Measurements from ENCODE around the gene AFG1L. TPM values are rescaled to one million over a fixed set of nuclear protein-coding genes. Genes with fewer than 3 reads are reported as not detected.
"Not testable (repeated sequence)": the region's sequence is repeated elsewhere in the genome, so short reads cannot be mapped to it uniquely, and the experiment has no call there.

The AFG1L gene
- total RNA-seq, 1 donor = 4.0 TPM

GRCh38 chr6:108295676-108296075, 822 bp downstream of the AFG1L start:
- Histone ChIP-seq H2AFZ (ENCODE audit: low read length) (peak overlapping the region; percentile 99), H3K27ac (ENCODE audit: low read depth, low read length) (peak overlapping the region; percentile 84), H3K4me3 (ENCODE audit: insufficient read depth, low read length) (peak overlapping the region; percentile 88), H3K9me3 (ENCODE audit: low read depth, low read length) (no peaks in the 10 kb centered on the region), H3K4me1 (ENCODE audit: insufficient read depth, low read length) (peaks cover 6% of the 10 kb centered on the region), H3K79me2 (ENCODE audit: insufficient read depth, low read length) (peaks cover 7% of the 10 kb centered on the region), H3K36me3 (ENCODE audit: insufficient read depth, low read length) (no peaks in the 10 kb centered on the region), H4K20me1 (ENCODE audit: insufficient read depth, low read length) (no peaks in the 10 kb centered on the region), H3K4me2 (ENCODE audit: insufficient read depth, low read length) (peak overlapping the region; percentile 89), H3K27me3 (ENCODE audit: insufficient read depth, low read length) (no peaks in the 10 kb centered on the region)
- TF ChIP-seq, protein P1, sequence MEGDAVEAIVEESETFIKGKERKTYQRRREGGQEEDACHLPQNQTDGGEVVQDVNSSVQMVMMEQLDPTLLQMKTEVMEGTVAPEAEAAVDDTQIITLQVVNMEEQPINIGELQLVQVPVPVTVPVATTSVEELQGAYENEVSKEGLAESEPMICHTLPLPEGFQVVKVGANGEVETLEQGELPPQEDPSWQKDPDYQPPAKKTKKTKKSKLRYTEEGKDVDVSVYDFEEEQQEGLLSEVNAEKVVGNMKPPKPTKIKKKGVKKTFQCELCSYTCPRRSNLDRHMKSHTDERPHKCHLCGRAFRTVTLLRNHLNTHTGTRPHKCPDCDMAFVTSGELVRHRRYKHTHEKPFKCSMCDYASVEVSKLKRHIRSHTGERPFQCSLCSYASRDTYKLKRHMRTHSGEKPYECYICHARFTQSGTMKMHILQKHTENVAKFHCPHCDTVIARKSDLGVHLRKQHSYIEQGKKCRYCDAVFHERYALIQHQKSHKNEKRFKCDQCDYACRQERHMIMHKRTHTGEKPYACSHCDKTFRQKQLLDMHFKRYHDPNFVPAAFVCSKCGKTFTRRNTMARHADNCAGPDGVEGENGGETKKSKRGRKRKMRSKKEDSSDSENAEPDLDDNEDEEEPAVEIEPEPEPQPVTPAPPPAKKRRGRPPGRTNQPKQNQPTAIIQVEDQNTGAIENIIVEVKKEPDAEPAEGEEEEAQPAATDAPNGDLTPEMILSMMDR (IDR thresholded peaks at IDR 0.05; ENCODE audit: extremely low read depth, low read depth, low read length) = no peak
- DNase-seq (ENCODE audit: insufficient read length, low spot score, missing footprints) = no peak

DNA sequence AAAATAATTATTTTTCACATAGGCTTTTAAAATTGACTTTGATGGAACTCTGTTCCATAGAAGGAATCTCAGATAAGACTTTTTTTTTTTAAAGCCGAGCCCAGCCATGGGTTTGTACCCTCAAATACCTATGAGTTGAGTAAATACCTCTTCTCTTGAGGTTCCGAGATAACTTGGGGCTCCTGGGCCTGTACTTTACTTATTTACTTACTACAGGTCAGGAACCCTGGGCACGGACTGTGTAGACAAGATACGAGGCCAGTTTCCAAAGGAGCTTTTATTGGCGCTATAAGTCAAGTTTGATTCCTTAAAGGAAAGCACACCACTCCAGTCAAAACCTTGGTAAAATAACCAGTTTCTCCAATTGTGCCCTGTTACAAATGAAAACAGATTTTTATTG, 7.5 kb downstream of the AFG1L start:
- H3K27me3 ChIP-seq (ENCODE audit: insufficient read depth, low read length) = no peaks in the 10 kb centered on the region
- no peaks in the 10 kb centered on the region for H3K9me3 ChIP-seq (ENCODE audit: low read depth, low read length)
- H3K4me1 ChIP-seq (ENCODE audit: insufficient read depth, low read length) = no peaks in the 10 kb centered on the region
- no peak for DNase-seq (ENCODE audit: insufficient read length, low spot score, missing footprints)
- no peaks in the 10 kb centered on the region for H4K20me1 ChIP-seq (ENCODE audit: insufficient read depth, low read length)
- H2AFZ ChIP-seq (ENCODE audit: low read length) = no peak overlapping the region
- TF ChIP-seq, protein P1 (IDR thresholded peaks at IDR 0.05; ENCODE audit: extremely low read depth, low read depth, low read length) = no peak
- H3K4me2 ChIP-seq (ENCODE audit: insufficient read depth, low read length) = no peak overlapping the region
- no peaks in the 10 kb centered on the region for H3K36me3 ChIP-seq (ENCODE audit: insufficient read depth, low read length)
- no peak overlapping the region for H3K4me3 ChIP-seq (ENCODE audit: insufficient read depth, low read length)
- no peaks in the 10 kb centered on the region for H3K79me2 ChIP-seq (ENCODE audit: insufficient read depth, low read length)
- H3K27ac ChIP-seq (ENCODE audit: low read depth, low read length) = no peak overlapping the region

DNA sequence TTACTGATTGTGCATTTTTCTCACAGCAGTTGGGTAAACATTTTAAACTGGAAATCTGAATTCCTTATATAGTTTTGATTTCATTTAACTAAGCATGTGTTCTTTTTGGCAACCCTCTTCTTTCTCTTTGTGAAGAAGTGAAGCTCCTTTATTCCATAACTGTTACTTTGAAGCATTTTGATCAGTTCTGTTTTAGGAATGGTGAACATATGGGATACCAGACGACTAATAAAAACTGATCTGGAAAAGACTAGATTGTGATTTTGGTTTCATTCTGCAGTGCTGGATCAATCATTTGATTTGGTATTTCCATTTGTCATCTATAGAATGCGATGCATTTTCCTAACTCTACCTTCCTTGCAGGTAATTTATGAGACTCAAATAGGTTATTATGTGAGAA, 9.8 kb downstream of the AFG1L start:
- Histone ChIP-seq H3K9me3 (ENCODE audit: low read depth, low read length) (no peaks in the 10 kb centered on the region), H3K36me3 (ENCODE audit: insufficient read depth, low read length) (no peaks in the 10 kb centered on the region), H3K27ac (ENCODE audit: low read depth, low read length) (no peak overlapping the region), H3K4me3 (ENCODE audit: insufficient read depth, low read length) (no peak overlapping the region), H3K79me2 (ENCODE audit: insufficient read depth, low read length) (no peaks in the 10 kb centered on the region), H3K27me3 (ENCODE audit: insufficient read depth, low read length) (no peaks in the 10 kb centered on the region), H2AFZ (ENCODE audit: low read length) (no peak overlapping the region), H3K4me1 (ENCODE audit: insufficient read depth, low read length) (no peaks in the 10 kb centered on the region), H3K4me2 (ENCODE audit: insufficient read depth, low read length) (no peak overlapping the region), H4K20me1 (ENCODE audit: insufficient read depth, low read length) (no peaks in the 10 kb centered on the region)
- TF ChIP-seq, protein P1 (IDR thresholded peaks at IDR 0.05; ENCODE audit: extremely low read depth, low read depth, low read length) = no peak
- DNase-seq (ENCODE audit: insufficient read length, low spot score, missing footprints) = no peak

GRCh38 chr6:108308641-108309040, 13.8 kb downstream of the AFG1L start:
- not testable (repeated sequence) for H3K4me2 ChIP-seq (ENCODE audit: insufficient read depth, low read length); H3K27me3 ChIP-seq (ENCODE audit: insufficient read depth, low read length); H3K4me1 ChIP-seq (ENCODE audit: insufficient read depth, low read length); H3K9me3 ChIP-seq (ENCODE audit: low read depth, low read length); H4K20me1 ChIP-seq (ENCODE audit: insufficient read depth, low read length); H2AFZ ChIP-seq (ENCODE audit: low read length); H3K27ac ChIP-seq (ENCODE audit: low read depth, low read length); H3K4me3 ChIP-seq (ENCODE audit: insufficient read depth, low read length); H3K36me3 ChIP-seq (ENCODE audit: insufficient read depth, low read length); DNase-seq (ENCODE audit: insufficient read length, low spot score, missing footprints); H3K79me2 ChIP-seq (ENCODE audit: insufficient read depth, low read length)
